HL-60/S4 treated with retinoic acid at 250 ng/mL for 4 days and 3 days (cell line): Measurements from ENCODE around the gene LNX2.

Experiments used
- in situ Hi-C: fragments of 300-500 bp; cut with MboI; formaldehyde crosslinking; loops from 2 replicates; pipeline ENCODE4 v1.7.0; 2022; ENCODE audit warnings: low sequenced_read_pairs

The LNX2 gene

DNA sequence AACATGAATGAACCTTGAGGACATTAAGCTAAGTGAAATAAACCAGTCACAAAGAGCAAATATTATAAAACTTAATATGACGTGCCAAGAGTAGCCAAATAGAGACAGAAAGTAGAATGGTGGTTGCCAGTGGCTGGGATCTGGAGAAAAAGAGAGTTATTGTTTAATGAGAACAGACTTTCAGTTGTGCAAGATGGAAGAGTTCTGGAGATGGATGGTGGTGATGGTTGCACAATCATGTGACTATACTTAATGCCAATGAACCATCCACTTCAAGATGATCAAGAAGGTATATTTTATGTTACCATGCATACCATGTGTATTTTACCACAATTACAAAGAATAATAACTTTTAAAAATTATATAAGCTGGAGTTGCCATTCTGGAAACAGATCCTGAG is 104.2 kb downstream of the LNX2 start:
- in situ Hi-C loops: no loop called here

- in situ Hi-C loops: no loop called here
These were observed 110.2 kb downstream of the LNX2 start for GRCh38 chr13:27510082-27510481.

DNA sequence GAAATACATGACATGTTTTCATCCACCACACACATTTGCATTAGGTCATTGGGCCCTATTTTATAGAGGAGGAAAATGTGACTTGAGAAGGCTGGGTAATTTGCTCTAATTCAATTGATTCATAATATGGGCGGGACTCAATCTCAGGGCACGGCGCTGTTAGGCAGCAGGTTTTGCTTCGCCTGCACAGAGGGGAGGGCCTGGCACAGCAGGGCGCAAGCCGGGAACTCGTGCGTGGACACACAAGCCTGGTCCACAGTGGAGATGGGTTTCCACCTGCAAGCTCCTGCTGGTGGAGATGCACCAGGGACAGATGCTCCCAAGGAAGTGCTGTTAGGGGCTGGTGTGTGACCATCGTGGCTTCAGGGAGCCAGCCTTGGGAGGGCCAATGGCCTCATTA is 111.5 kb downstream of the LNX2 start:
- in situ Hi-C loops: no loop called here

- in situ Hi-C loops: no loop called here
These were observed 114.5 kb downstream of the LNX2 start for GRCh38 chr13:27505792-27506191.

DNA sequence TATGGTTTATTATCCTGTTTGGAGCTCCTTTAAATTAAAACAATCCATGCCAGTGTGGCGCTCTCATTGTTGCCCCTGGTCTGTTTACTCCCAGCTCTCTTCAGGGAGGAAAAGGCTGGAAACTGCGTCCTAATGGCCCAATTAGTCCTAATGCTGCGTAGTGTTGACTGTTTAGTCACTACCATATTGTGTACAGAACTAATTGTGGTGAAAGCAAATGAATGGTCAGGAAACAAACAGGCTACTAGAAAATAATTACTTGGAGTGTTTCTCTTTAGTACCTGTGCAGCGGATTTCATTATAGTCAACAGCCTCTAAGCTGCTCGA is 115.5 kb downstream of the LNX2 start:
- in situ Hi-C loops: no loop called here

- in situ Hi-C loops: no loop called here
These were observed 116.0 kb downstream of the LNX2 start for GRCh38 chr13:27504128-27504867.

DNA sequence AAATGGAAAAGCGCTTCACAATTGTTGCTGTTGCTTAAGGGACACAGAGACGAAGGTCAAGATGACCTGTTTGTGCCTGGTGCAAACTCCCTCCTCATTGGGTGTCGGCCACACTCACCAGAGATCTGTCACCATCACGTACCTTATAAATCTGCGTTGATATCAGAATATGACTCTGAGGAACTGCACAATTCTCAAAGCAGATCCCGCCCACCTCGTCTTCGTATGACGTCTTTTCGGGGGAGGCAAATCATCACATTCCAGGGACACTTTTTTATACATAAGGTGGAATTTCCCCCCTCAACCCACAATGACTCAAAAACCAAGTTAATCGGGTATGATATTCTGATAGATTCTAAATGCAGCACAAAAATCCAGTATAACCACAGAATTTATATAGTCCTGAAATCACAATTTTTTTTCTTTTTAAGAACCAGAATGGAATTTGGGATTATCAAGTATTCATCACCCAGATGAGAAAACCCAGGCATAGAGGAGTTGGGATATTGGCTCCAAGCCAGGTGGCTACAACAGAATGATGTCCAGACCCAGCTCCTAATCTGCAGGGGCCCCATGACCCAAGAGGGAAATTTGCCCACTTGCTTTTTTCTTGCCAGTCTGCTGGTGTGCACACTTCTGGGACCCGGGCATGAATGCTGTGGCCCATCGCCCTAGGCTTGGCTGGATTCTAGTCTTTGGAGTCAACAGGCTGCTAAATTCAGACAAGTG is 119.4 kb downstream of the LNX2 start:
- in situ Hi-C loops: no loop called here

DNA sequence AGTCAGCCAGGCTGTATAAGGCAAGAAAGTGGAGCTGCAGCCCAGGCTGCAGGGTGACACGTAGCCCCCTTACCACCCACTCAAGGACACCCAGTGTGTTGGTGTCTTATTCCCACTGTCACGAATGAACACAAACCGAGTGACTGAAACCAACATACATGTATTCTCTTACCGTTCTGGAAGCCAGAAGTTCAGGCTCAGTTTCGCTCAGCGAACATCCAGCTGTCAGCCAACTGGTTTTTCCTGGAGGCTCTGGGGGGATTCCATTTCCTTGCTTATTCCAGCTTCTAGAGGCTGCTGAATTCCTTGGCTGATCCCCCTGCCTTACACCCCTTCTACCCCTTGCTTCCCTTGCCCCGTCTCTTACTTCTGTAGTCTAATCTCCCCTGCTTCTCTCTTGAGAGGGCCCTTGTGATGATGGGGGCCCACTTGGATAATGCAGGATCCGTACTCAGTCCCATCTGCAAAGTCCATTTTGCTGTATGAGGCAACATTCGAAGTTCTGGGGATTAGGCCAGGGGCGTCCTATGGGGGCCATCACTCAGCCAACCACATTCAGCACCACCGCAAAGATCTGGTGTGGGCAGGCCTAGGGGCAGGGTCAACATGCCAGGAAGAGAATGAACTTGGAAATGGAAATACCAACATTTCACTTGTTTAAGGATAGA is 122.6 kb downstream of the LNX2 start:
- in situ Hi-C loops: no loop called here

DNA sequence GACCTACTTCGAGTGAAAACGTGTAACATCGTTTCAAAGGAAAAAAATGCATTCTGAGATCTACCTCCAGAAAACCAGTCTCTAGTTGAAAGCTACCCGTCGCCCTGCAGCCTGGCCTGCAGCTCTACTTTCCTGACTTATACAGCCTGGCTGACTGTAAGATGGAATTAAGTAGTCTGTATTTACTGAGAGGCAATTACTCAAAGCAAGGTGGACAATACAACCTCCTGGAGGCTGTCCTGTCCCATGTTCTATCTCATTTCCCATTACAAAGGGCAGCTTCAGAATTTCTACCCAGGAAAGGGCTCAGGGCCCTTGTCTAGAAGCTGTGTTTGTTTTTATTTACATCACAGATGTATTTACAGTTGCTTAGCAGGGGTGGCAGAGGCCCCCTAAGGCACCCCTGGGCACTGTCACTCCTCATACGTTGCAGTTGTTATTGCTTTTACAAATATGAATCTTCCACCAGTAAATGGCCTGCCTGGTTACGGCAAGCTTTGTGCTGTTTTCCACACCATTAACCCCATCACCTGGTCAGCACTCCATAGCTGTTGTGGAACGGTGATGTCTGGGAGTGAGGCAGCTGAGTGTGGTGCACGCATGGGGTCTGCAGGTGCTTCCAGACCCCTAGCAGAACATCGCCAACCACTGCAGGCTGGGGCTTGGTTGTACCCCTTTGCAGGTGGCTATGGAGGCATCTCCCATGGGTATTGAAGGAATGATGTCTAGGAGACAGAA is 123.6 kb downstream of the LNX2 start:
- in situ Hi-C loops: no loop called here

DNA sequence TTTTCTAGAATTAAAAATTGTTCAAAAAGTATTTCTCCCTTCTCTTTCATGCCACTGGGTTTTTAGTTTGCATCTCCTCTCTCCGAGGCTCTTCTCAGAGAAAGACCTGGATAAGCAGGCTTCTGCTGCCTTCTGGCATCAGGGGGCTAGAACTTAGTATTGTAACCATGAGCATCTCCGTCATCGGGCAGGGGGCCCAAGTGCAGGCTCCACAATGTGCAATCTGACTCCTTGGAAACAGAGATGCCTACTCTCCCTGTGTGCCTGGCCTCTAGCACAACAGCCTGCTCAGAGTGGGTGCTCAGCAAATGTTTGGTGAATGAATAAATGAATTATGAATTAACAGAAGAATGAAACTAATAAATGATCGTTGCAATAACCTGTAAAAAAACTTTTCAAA is 124.3 kb downstream of the LNX2 start:
- in situ Hi-C loops: no loop called here
